GM10248 (cell line): ENCODE results near the gene RASL12.

ENCODE experiments used
- CTCF ChIA-PET: fragments of 300-600 bp; sonication (Branson Sonifier 250); formaldehyde crosslinking; extraction: SDS; loops from one replicate; lab custom pipeline; 2021; ENCODE audit warnings: antibody characterized with exemption; lab: Yijun Ruan, JAX
- POLR2A ChIA-PET: fragments of 350-650 bp; sonication (Branson Sonifier 250); formaldehyde crosslinking; extraction: SDS; loops from one replicate; lab custom pipeline; 2020; ENCODE audit warnings: antibody characterized with exemption; lab: Yijun Ruan, JAX
- DNase-seq: peaks from one replicate; pipeline ENCODE4 v3.0.0; 2012; ENCODE audit errors: extremely low spot score
- CTCF ChIP-seq: IDR thresholded peaks from 2 replicates; pipeline ENCODE4 v1.5.1; 2012; ENCODE audit warnings: mild to moderate bottlenecking, low read depth; ENCODE audit errors: extremely low read depth, missing control alignments, control extremely low read depth

The RASL12 gene

GRCh38 chr15:65058394-65059368, 9.1 kb downstream of the RASL12 start:
- TF ChIP-seq CTCF, result no peak
- ChIA-PET POLR2A (no interaction called here), CTCF (interaction anchor here (1.1 to 7.3 kb wide), 4 partner anchors 15 to 326 kb away, joined by 3 to 29 read pairs (median 5); partner anchors contain the start of gene KBTBD13)
- DNase-seq, result no peak

- no peak for DNase-seq
- ChIA-PET POLR2A (no interaction called here), CTCF (no interaction called here)
- TF ChIP-seq CTCF, result no peak
These were observed 10.2 kb downstream of the RASL12 start for GRCh38 chr15:65057549-65057940.

DNA sequence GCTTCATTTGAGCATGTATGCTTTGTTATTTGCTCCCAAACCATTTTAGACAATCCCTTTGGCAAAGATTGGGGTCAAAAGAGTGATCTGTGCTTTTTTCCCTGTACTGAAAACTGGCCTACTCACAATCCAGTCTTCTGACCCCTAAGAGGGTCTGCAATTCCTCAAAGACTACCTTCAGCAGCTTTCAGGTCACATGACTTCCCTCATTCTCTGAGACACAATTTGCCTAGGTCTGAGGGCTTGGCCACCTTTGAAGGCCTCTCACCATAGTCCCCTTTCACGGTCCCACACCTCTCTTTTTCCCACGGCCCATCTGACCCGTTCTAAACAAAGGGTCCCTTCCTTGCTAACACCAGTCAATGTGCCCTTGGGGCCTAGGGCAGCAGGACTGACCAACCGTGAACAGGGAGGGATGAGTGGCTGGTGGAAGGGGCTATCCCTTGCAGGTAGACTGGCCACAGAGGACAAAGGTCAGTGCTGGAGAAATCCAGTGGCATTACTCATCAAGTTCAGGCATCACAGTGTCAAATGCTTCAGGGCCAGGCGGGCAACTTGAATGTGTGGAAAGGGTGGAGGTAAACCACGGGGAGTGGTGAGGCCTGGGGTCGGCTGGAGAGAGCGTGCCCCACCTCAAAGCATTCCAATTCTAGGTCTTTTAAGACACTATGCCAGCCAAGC, 10.8 kb downstream of the RASL12 start:
- ChIA-PET POLR2A (no interaction called here), CTCF (interaction anchor here (2.7 to 9.0 kb wide), 5 partner anchors 13 to 45 kb away, joined by 11 to 72 read pairs (median 35); partner anchors contain the start of genes KBTBD13 and RASL12)
- DNase-seq, result no peak
- no peak for TF ChIP-seq CTCF

- POLR2A ChIA-PET, result no interaction called here
- CTCF ChIA-PET, result interaction anchor here (1.2 to 9.0 kb wide), 8 partner anchors 13 to 329 kb away, joined by 4 to 72 read pairs (median 20); partner anchors contain the start of genes KBTBD13 and RASL12
- DNase-seq, result no peak
- no peak for TF ChIP-seq CTCF
These were observed 11.7 kb downstream of the RASL12 start for GRCh38 chr15:65056106-65056505.

GRCh38 chr15:65055201-65055870, 12.5 kb downstream of the RASL12 start:
- ChIA-PET CTCF (interaction anchor here (0.7 to 9.0 kb wide), 15 partner anchors 8 to 343 kb away, joined by 3 to 72 read pairs (median 5); partner anchors contain the start of genes KBTBD13 and RASL12), POLR2A (interaction anchor here (0.5 to 0.8 kb wide), 2 partner anchors 218 to 249 kb away, joined by 3 to 4 read pairs; partner anchors contain the start of gene RNU5B-1)
- TF ChIP-seq CTCF, result no peak
- DNase-seq, result no peak
